IMR-90 (cell line): Measurements from ENCODE around the gene RASGRF2. TPM values are rescaled to one million over a fixed set of nuclear protein-coding genes. Genes with fewer than 3 reads are reported as not detected.

Experiments
- ATAC-seq: fragments of 200-7000 bp; cut with Tn5 transposase; 2 replicates; pipeline ENCODE4 v1.9.1; 2020; ENCODE audit warnings: low read depth, mild to moderate bottlenecking, moderate library complexity
- BruUV-seq: library from RNA; stranded (reverse); fragments of 400-500 nt; replicated peaks from 2 replicates; lab custom pipeline; 2021; lab: Mats Ljungman, UMichigan
- CTCF ChIA-PET: fragments of 300-600 bp; formaldehyde crosslinking; extraction: SDS; loops from one replicate; lab custom pipeline; 2021; ENCODE audit warnings: antibody characterized with exemption; lab: Yijun Ruan, JAX
- POLR2A ChIA-PET: fragments of 300-600 bp; sonication (Branson Sonifier 250); formaldehyde crosslinking; loops from one replicate; lab custom pipeline; 2022; ENCODE audit warnings: antibody characterized with exemption; ENCODE audit not compliant: unreplicated experiment; lab: Charles Lee
- DNase-seq: peaks from one replicate; pipeline ENCODE4 v3.0.0; 2013
- H2AFZ ChIP-seq: replicated peaks from 2 replicates; pipeline ENCODE3; 2013; ENCODE audit warnings: low read length, mild to moderate bottlenecking; ENCODE audit not compliant: poor library complexity
- H2AK5ac ChIP-seq: 2 replicates; pipeline ENCODE4 v1.6.1; 2013; ENCODE audit warnings: low read depth, low read length, inconsistent platforms
- H2AK9ac ChIP-seq: replicated peaks from 2 replicates; pipeline ENCODE3; 2013; ENCODE audit warnings: mild to moderate bottlenecking, low read depth, low read length, moderate library complexity; ENCODE audit not compliant: poor library complexity
- H2BK120ac ChIP-seq: 2 replicates; pipeline ENCODE4 v1.6.1; 2013; ENCODE audit warnings: low read depth, low read length, inconsistent platforms
- H2BK15ac ChIP-seq: 3 replicates; pipeline ENCODE4 v1.6.1; 2013; ENCODE audit warnings: low read depth, low read length, inconsistent platforms
- H2BK20ac ChIP-seq: 2 replicates; pipeline ENCODE4 v1.6.1; 2013; ENCODE audit warnings: low read depth, mild to moderate bottlenecking, inconsistent platforms, low read length, moderate library complexity
- H2BK5ac ChIP-seq: 2 replicates; pipeline ENCODE4 v1.6.1; 2013; ENCODE audit warnings: mild to moderate bottlenecking, low read depth, low read length, inconsistent platforms; ENCODE audit not compliant: poor library complexity, severe bottlenecking
- H3K14ac ChIP-seq: replicated peaks from 2 replicates; pipeline ENCODE4 v1.6.1; 2013; ENCODE audit warnings: low read depth, low read length, inconsistent platforms
- H3K18ac ChIP-seq: 2 replicates; pipeline ENCODE4 v1.6.1; 2013; ENCODE audit warnings: low read depth, low read length, control low read depth
- H3K23ac ChIP-seq: 2 replicates; pipeline ENCODE4 v1.6.1; 2013; ENCODE audit warnings: low read depth, low read length, inconsistent platforms
- H3K27ac ChIP-seq: 2 replicates; pipeline ENCODE4 v1.5.1; 2013; ENCODE audit warnings: mild to moderate bottlenecking, control low read depth, low read length; ENCODE audit not compliant: insufficient read depth
- H3K27me3 ChIP-seq: 2 replicates; pipeline ENCODE4 v1.6.1; 2013; ENCODE audit warnings: low read length; ENCODE audit not compliant: control insufficient read depth, insufficient read depth
- H3K36me3 ChIP-seq: 2 replicates; pipeline ENCODE4 v1.6.1; 2013; ENCODE audit warnings: low read length, mixed read lengths; ENCODE audit not compliant: control insufficient read depth, insufficient read depth
- H3K4ac ChIP-seq: 2 replicates; pipeline ENCODE4 v1.6.1; 2013; ENCODE audit warnings: low read depth, low read length, inconsistent platforms
- H3K4me1 ChIP-seq: 2 replicates; pipeline ENCODE4 v1.6.1; 2013; ENCODE audit warnings: low read length, mixed read lengths; ENCODE audit not compliant: control insufficient read depth, insufficient read depth
- H3K4me2 ChIP-seq: 2 replicates; pipeline ENCODE4 v1.6.1; 2013; ENCODE audit warnings: low read depth, mild to moderate bottlenecking, control low read depth, low read length, moderate library complexity
- H3K4me3 ChIP-seq: 2 replicates; pipeline ENCODE4 v1.5.1; 2013; ENCODE audit warnings: low read depth, mild to moderate bottlenecking, control low read depth, low read length, moderate library complexity; ENCODE audit not compliant: insufficient read depth
- H3K56ac ChIP-seq: 2 replicates; pipeline ENCODE4 v1.6.1; 2013; ENCODE audit warnings: low read length, inconsistent platforms; ENCODE audit not compliant: insufficient read depth; ENCODE audit errors: extremely low read depth
- H3K79me1 ChIP-seq, 2 experiments: 2 replicates each; pipeline ENCODE4 v1.6.1; 2013; ENCODE audit warnings: low read length in 2 of 2, inconsistent platforms in 1 of 2, low read depth in 1 of 2
- H3K9ac ChIP-seq: 2 replicates; pipeline ENCODE4 v1.6.1; 2013; ENCODE audit warnings: low read depth, low read length, control low read depth
- H3K9me1 ChIP-seq: 2 replicates; pipeline ENCODE4 v1.6.1; 2013; ENCODE audit warnings: low read length, inconsistent platforms; ENCODE audit not compliant: insufficient read depth
- H3K9me3 ChIP-seq: 2 replicates; pipeline ENCODE4 v1.6.1; 2013; ENCODE audit warnings: low read length; ENCODE audit not compliant: control insufficient read depth, insufficient read depth
- H4K20me1 ChIP-seq: 2 replicates; pipeline ENCODE4 v1.6.1; 2013; ENCODE audit warnings: low read length, inconsistent platforms; ENCODE audit not compliant: insufficient read depth
- H4K5ac ChIP-seq: 2 replicates; pipeline ENCODE4 v1.6.1; 2013; ENCODE audit warnings: mild to moderate bottlenecking, low read depth, low read length, control low read depth
- H4K8ac ChIP-seq, 2 experiments: 2 replicates each; pipeline ENCODE4 v1.6.1; 2013; ENCODE audit warnings: low read depth in 2 of 2, low read length in 2 of 2, control low read depth in 1 of 2, inconsistent platforms in 1 of 2
- H4K91ac ChIP-seq: 2 replicates; pipeline ENCODE4 v1.6.1; 2013; ENCODE audit warnings: low read depth, low read length, inconsistent platforms; ENCODE audit not compliant: insufficient read depth
- BHLHE40 ChIP-seq: fragments of 150-350 bp; IDR thresholded peaks from 2 replicates; pipeline ENCODE4 v1.6.1; 2016; ENCODE audit warnings: mild to moderate bottlenecking, low read depth, low read length
- CEBPB ChIP-seq: IDR thresholded peaks from 2 replicates; pipeline ENCODE4 v1.6.1; 2012; ENCODE audit warnings: low read depth, low read length, improper control_type of control experiment
- CHD1 ChIP-seq: IDR thresholded peaks from 2 replicates; pipeline ENCODE4 v1.6.1; 2012; ENCODE audit warnings: low read depth, low read length, improper control_type of control experiment
- ELK1 ChIP-seq: fragments of 150-350 bp; IDR thresholded peaks from 2 replicates; pipeline ENCODE4 v1.6.1; 2016; ENCODE audit warnings: low read depth, mild to moderate bottlenecking, low read length, moderate library complexity, borderline replicate concordance
- FOS ChIP-seq: fragments of 150-350 bp; IDR thresholded peaks from 2 replicates; pipeline ENCODE4 v1.6.1; 2016; ENCODE audit warnings: low read depth, low read length
- MAFK ChIP-seq: IDR thresholded peaks from 2 replicates; pipeline ENCODE4 v1.6.1; 2012; ENCODE audit warnings: low read depth, low read length, improper control_type of control experiment
- MAZ ChIP-seq: IDR thresholded peaks from 2 replicates; pipeline ENCODE4 v1.6.1; 2012; ENCODE audit warnings: low read depth, mild to moderate bottlenecking, low read length, improper control_type of control experiment, moderate library complexity, borderline replicate concordance
- MXI1 ChIP-seq: IDR thresholded peaks from 2 replicates; pipeline ENCODE4 v1.6.1; 2012; ENCODE audit warnings: low read depth, mild to moderate bottlenecking, low read length, moderate library complexity, borderline replicate concordance
- NFE2L2 ChIP-seq: fragments of 150-350 bp; IDR thresholded peaks from 2 replicates; pipeline ENCODE4 v1.6.1; 2016; ENCODE audit warnings: low read depth, mild to moderate bottlenecking, low read length
- POLR2A ChIP-seq: IDR thresholded peaks from 2 replicates; pipeline ENCODE4 v1.6.1; 2012; ENCODE audit warnings: mild to moderate bottlenecking, low read depth, low read length
- RAD21 ChIP-seq: IDR thresholded peaks from 2 replicates; pipeline ENCODE4 v1.6.1; 2012; ENCODE audit warnings: low read length, improper control_type of control experiment
- RCOR1 ChIP-seq: IDR thresholded peaks from 2 replicates; pipeline ENCODE4 v1.6.1; 2012; ENCODE audit warnings: mild to moderate bottlenecking, low read length, improper control_type of control experiment; ENCODE audit not compliant: insufficient replicate concordance
- RFX5 ChIP-seq: IDR thresholded peaks from 2 replicates; pipeline ENCODE4 v1.8.0; 2012; ENCODE audit warnings: low read depth, mild to moderate bottlenecking, low read length, moderate library complexity
- SMC3 ChIP-seq: fragments of 150-350 bp; IDR thresholded peaks from 2 replicates; pipeline ENCODE4 v1.6.1; 2016; ENCODE audit warnings: low read depth, mild to moderate bottlenecking, antibody characterized with exemption, low read length, moderate library complexity
- USF2 ChIP-seq: fragments of 150-350 bp; IDR thresholded peaks from 2 replicates; pipeline ENCODE4 v1.6.1; 2017; ENCODE audit warnings: mild to moderate bottlenecking, antibody characterized with exemption, low read length, low read depth
- WGBS, 2 experiments: methylation state at CpG; one replicate each; pipeline versions ENCODE4 v1.1.5 to v1.1.7; 2013; ENCODE audit warnings: missing lambda C conversion rate in 2 of 2; ENCODE audit not compliant: insufficient read length in 1 of 2; ENCODE audit errors: extremely low coverage in 2 of 2; 5-methylcytosine and 5-hydroxymethylcytosine counted together
- dilution Hi-C: fragments of 300-500 bp; cut with HindIII; formaldehyde crosslinking; loops from one replicate; pipeline ENCODE4 v1.14.3; 2018; ENCODE audit warnings: low sequenced_read_pairs; ENCODE audit not compliant: unreplicated experiment
- in situ Hi-C: fragments of 300-500 bp; cut with MboI; formaldehyde crosslinking; loops from 3 replicates; pipeline ENCODE4 v1.14.3; 2019; ENCODE audit warnings: low sequenced_read_pairs, inconsistent platforms, mixed read lengths
- intact Hi-C: fragments of 100-400 bp; cut with micrococcal nuclease; formaldehyde crosslinking; loops from 2 replicates; pipeline ENCODE4 v1.10.0; 2022
- polyA plus RNA-seq, 3 experiments: library from polyadenylated mRNA; depleted of rRNA; stranded (reverse); fragments of >200 nt; gene quantifications; 2 replicates each; pipeline ENCODE4 v1.2.3, GENCODE V29; 2012; ENCODE audit warnings: low replicate concordance in 1 of 3
- total RNA-seq: library from RNA; depleted of rRNA; stranded (reverse); fragments of >200 nt; gene quantifications from 2 replicates; pipeline ENCODE4 v1.2.3, GENCODE V29; 2012
- TF ChIP-seq, protein P1 (sequence below): conservative IDR thresholded peaks from 2 replicates; pipeline ENCODE4 v1.5.1; 2012; ENCODE audit warnings: mild to moderate bottlenecking, low read depth, low read length, improper control_type of control experiment

The RASGRF2 gene
- total and polyA plus RNA-seq, 2 of the 4 experiments (the other 2 are of a cell fraction): 2.9 to 5.0 TPM

- ChIA-PET POLR2A (no interaction called here), CTCF (no interaction called here)
- no peak overlapping the region for H2AFZ ChIP-seq
- H3K27me3 ChIP-seq: no peaks in the 10 kb centered on the region
- H3K79me1 ChIP-seq: no peaks in the 10 kb centered on the region
- H2AK9ac ChIP-seq: no peak overlapping the region
- no peak overlapping the region for H3K23ac ChIP-seq
- H2BK5ac ChIP-seq: no peak overlapping the region
- H4K20me1 ChIP-seq: no peaks in the 10 kb centered on the region
- H2BK20ac ChIP-seq: no peak overlapping the region
- DNase-seq (no peak), ATAC-seq (no peak)
- no peak overlapping the region for H2AK5ac ChIP-seq
- dilution Hi-C loops (no loop called here), in situ Hi-C loops (no loop called here), intact Hi-C loops (no loop called here)
- H3K4me3 ChIP-seq: no peak overlapping the region
- H3K27ac ChIP-seq: no peak overlapping the region
- H3K4me2 ChIP-seq: no peak overlapping the region
- BruUV-seq: no TSS peak
- TF ChIP-seq MXI1: no peak
- TF ChIP-seq FOS: no peak
- no peak for TF ChIP-seq SMC3
- TF ChIP-seq RFX5: no peak
- TF ChIP-seq POLR2A: no peak
- TF ChIP-seq, protein P1, sequence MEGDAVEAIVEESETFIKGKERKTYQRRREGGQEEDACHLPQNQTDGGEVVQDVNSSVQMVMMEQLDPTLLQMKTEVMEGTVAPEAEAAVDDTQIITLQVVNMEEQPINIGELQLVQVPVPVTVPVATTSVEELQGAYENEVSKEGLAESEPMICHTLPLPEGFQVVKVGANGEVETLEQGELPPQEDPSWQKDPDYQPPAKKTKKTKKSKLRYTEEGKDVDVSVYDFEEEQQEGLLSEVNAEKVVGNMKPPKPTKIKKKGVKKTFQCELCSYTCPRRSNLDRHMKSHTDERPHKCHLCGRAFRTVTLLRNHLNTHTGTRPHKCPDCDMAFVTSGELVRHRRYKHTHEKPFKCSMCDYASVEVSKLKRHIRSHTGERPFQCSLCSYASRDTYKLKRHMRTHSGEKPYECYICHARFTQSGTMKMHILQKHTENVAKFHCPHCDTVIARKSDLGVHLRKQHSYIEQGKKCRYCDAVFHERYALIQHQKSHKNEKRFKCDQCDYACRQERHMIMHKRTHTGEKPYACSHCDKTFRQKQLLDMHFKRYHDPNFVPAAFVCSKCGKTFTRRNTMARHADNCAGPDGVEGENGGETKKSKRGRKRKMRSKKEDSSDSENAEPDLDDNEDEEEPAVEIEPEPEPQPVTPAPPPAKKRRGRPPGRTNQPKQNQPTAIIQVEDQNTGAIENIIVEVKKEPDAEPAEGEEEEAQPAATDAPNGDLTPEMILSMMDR: no peak
- TF ChIP-seq ELK1: no peak
- no peak for TF ChIP-seq RAD21
- TF ChIP-seq USF2: no peak
- no peak for TF ChIP-seq BHLHE40
- no peak for TF ChIP-seq CEBPB
- TF ChIP-seq MAFK: no peak
- TF ChIP-seq MAZ: no peak
- TF ChIP-seq CHD1: no peak
- TF ChIP-seq RCOR1: no peak
- no peak for TF ChIP-seq NFE2L2
- H3K56ac ChIP-seq: no peak overlapping the region
- H3K14ac ChIP-seq: no peak overlapping the region
- no peak overlapping the region for H4K8ac ChIP-seq
- no peaks in the 10 kb centered on the region for H3K9me3 ChIP-seq
- no peak overlapping the region for H4K91ac ChIP-seq
- no peak overlapping the region for H4K5ac ChIP-seq
- H3K18ac ChIP-seq: no peak overlapping the region
- no peak overlapping the region for H2BK120ac ChIP-seq
- H2BK15ac ChIP-seq: no peak overlapping the region
- no peak overlapping the region for H3K9ac ChIP-seq
- no peaks in the 10 kb centered on the region for H3K4me1 ChIP-seq
- H3K36me3 ChIP-seq: peaks cover 5% of the 10 kb centered on the region; the same call in 1 of the 2 replicates
- no CpG with 5 or more reads among the region's 1 CpG for WGBS, 2 experiments
- peaks cover 6% of the 10 kb centered on the region; the same call in 1 of the 2 replicates for H3K9me1 ChIP-seq
- H3K4ac ChIP-seq: no peak overlapping the region
These were observed 266.8 kb downstream of the RASGRF2 start for GRCh38 chr5:81226949-81227348.
